Spinal cord (tissue), 10 donors: Measurements from ENCODE around the gene NXPH4. TPM values are rescaled to one million over a fixed set of nuclear protein-coding genes. Genes with fewer than 3 reads are reported as not detected.
A peak's percentile ranks its signal among the peaks of the same experiment; 100 is the strongest.

Experiments used
- DNase-seq, 6 donors: peaks; one replicate each; pipeline versions ENCODE4 v3.0.0 to v3.0.0-alpha.2; 2013 to 2015; ENCODE audit warnings: low spot score in 6 of 6, low read depth in 4 of 6
- H3K27ac ChIP-seq: one replicate; pipeline ENCODE4 v1.5.1; 2013; ENCODE audit warnings: low read depth, low read length, control low read depth
- H3K27me3 ChIP-seq: one replicate; pipeline ENCODE4 v1.6.1; 2013; ENCODE audit warnings: low read length; ENCODE audit not compliant: control insufficient read depth, insufficient read depth
- H3K36me3 ChIP-seq: one replicate; pipeline ENCODE4 v1.6.1; 2013; ENCODE audit warnings: low read length; ENCODE audit not compliant: control insufficient read depth, insufficient read depth
- H3K4me1 ChIP-seq: one replicate; pipeline ENCODE4 v1.6.1; 2013; ENCODE audit warnings: low read length; ENCODE audit not compliant: control insufficient read depth, insufficient read depth
- H3K4me3 ChIP-seq: one replicate; pipeline ENCODE4 v1.5.1; 2013; ENCODE audit warnings: low read depth, low read length, control low read depth
- H3K9me3 ChIP-seq: one replicate; pipeline ENCODE4 v1.6.1; 2013; ENCODE audit warnings: low read length; ENCODE audit not compliant: control insufficient read depth, insufficient read depth
- WGBS: methylation state at CpG from one replicate; pipeline ENCODE4 v1.1.5; 2013; ENCODE audit warnings: missing lambda C conversion rate; ENCODE audit not compliant: insufficient coverage; 5-methylcytosine and 5-hydroxymethylcytosine counted together
- polyA plus RNA-seq, 2 donors: library from polyadenylated mRNA; unstranded; fragments of 120-200 nt; gene quantifications; one replicate each; pipeline ENCODE4 v1.2.1, GENCODE V29; 2013; ENCODE audit not compliant: insufficient read length in 2 of 2
- total RNA-seq, 2 donors: library from RNA; depleted of rRNA in 1 of 2; stranded (reverse); fragments of 120-200 nt in 1 of 2; fragments of >200 nt in 1 of 2; gene quantifications; one replicate each; pipeline versions ENCODE4 v1.2.3 to v1.2.4, GENCODE V29; 2013 to 2014
- donor health status: healthy.

Gene NXPH4
- total and polyA plus RNA-seq, 4 donors: 7.8 to 31.9 (median 20.0) TPM

DNA sequence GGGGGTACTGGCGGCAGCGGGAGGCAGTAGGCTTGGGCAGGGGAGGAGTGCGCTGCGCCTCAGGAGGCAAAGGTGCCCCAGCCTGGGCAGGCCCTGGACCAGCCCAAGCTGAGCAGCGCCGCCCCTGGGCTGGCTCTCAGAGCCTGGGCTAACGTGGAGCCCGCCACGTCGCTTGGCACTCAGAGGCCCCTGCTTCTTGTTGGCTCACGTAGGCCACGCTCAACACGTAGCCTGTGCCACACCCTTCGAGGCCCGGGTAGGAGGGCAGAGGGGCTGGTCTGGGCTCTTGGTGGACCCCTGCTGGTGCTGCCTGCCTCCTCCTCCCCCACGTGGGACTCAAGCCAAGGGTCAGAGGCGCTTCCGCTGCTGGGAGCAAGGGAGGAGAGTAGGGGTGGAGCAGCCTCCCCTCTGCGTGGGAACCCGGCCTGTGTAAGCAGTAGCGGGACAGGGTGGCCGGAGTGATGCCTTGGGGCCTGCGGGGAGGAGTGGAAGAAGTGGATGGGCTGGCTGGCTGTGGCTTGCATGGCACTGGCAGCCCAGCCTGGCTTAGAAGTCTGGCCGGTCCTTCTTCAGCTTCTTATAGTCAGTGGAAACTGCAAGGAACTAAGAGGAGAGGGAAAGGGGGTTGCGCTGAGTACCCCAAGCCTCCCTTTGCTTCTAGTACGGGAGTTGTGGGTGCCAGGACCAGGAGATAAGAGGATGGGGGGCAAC, 18.6 kb downstream of the NXPH4 start:
- Histone ChIP-seq H3K9me3 (no peaks in the 10 kb centered on the region), H3K27me3 (peaks cover 50% of the 10 kb centered on the region), H3K4me3 (no peak overlapping the region), H3K4me1 (peaks cover 66% of the 10 kb centered on the region), H3K27ac (peak overlapping the region; percentile 10), H3K36me3 (peaks cover 52% of the 10 kb centered on the region)
- peak in 1 of 6 donors; percentile 61 for DNase-seq
- whole genome bisulfite sequencing: 46% methylated on average over 25 of the region's 26 CpGs

DNA sequence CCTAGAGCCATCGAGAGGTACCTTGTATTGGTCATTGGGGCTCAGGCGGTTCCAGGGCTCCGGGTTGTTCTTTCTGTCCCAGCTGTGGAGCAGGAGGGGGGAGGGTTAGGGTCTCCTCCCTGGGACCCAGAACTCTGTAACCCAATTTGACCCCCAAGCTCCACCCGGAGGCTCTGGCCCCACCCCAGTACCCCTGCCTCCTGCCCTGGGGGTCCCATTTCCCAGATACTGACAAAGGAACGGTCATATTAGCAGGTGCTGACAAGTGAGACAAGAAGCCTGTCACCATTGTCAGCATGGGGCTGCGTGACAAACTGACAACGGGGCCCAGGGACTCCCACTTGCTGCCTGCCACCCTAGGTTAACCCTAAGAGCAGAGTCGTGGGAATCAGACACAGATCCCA, 19.1 kb downstream of the NXPH4 start:
- Histone ChIP-seq H3K4me3 (no peak overlapping the region), H3K36me3 (peaks cover 52% of the 10 kb centered on the region), H3K27ac (peak overlapping the region; percentile 10), H3K4me1 (peaks cover 66% of the 10 kb centered on the region), H3K9me3 (no peaks in the 10 kb centered on the region), H3K27me3 (peaks cover 55% of the 10 kb centered on the region)
- peak in 1 of 6 donors; percentile 14 for DNase-seq
- WGBS: 43% methylated on average over 7 of the region's 8 CpGs

DNA sequence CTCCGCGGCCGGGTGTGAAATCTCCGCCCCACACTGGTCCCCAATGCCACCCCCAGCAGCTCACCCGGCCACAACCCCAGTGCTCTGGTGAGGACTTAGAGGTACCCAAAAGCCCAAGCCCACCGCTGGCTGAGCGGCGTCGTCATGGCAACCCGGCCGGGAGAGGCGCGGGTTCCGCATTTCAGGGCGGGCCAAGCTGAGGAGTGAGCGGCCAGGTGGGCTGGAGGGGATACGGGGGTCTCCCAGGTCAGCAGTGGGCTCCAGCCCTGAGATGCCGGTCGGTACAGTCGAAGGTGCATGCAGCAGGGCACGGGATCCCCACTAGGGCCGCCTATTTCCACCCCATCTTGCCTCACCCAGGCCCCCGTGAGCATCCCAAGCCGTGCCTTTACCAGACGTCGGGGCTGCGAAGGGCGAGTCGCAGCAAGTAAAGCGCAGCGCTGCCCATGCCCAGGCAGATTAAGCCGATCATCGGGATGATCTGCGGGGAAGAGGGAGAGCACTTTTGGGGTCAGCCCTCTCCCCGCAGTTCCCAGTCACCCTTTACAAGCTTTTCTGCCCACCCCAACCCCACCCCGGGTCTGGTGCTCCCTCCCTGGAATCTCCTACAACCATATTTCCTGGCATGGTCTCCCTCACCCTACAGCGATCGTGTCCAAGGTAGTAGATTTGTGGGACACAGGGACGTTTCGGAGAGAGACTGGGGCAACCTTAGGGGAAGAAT, 19.8 kb downstream of the NXPH4 start:
- no peak overlapping the region for H3K27ac ChIP-seq
- WGBS: 11% methylated on average over 35 of the region's 40 CpGs
- H3K9me3 ChIP-seq: no peaks in the 10 kb centered on the region
- no peak overlapping the region for H3K4me3 ChIP-seq
- peaks cover 62% of the 10 kb centered on the region for H3K27me3 ChIP-seq
- peaks cover 66% of the 10 kb centered on the region for H3K4me1 ChIP-seq
- peak in 2 of 6 donors; percentile 37 to 81 for DNase-seq
- peaks cover 48% of the 10 kb centered on the region for H3K36me3 ChIP-seq

DNA sequence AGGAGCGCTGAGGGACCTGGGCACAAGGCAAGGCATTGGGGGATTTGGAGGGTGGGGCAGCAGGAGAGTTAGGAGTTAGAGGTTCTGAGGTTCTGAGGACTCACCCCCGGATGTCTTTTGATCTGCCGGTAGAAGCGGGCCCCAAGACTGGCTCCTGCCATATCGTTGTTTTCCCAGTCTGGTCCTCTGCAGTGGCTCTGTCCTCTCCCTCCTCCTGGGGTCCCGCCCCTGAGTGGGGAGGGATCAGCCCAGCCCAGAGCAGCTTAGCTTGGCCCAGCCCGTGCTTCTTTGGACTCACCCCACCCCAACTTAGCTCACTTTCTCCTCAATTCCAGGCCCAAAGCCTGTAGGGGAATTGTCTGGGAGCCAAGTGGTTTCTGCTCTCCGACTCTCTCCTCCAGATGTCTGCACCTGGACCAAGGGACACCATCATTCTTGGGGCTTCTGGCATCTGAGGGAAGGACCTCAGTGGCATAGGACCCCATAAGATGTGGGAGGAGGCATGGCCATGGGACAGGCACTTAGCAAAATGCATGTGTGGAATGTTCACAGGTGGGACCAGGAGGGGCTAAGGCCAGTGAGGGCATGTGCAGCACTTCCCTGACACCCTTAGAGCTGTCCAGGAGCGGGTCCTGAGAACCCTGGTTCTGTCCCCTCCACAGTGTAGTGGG, 20.5 kb downstream of the NXPH4 start:
- DNase-seq: no peak
- H3K36me3 ChIP-seq: peaks cover 41% of the 10 kb centered on the region
- no peak overlapping the region for H3K4me3 ChIP-seq
- peaks cover 70% of the 10 kb centered on the region for H3K4me1 ChIP-seq
- 20% methylated on average over 6 of the region's 9 CpGs for WGBS
- H3K27ac ChIP-seq: no peak overlapping the region
- H3K9me3 ChIP-seq: no peaks in the 10 kb centered on the region
- H3K27me3 ChIP-seq: peaks cover 69% of the 10 kb centered on the region

DNA sequence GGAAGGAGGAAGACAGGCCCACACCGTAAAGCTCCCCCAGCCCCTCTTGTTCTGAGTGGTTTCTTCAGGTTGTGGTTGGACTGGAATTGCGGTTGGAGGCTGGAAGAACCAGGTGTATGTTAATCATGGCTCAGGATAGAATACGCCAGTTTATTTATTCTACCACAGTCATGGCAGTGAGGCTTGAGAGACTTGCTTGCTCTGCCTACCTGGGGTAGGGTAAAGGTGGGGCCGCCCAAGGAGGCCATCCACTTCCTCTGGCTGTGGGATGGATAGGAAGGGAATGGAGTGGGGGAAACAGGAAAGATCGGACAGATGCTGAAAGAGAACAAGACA, 21.0 kb downstream of the NXPH4 start:
- peaks cover 75% of the 10 kb centered on the region for H3K4me1 ChIP-seq
- no peak for DNase-seq
- H3K27ac ChIP-seq: no peak overlapping the region
- H3K9me3 ChIP-seq: no peaks in the 10 kb centered on the region
- H3K36me3 ChIP-seq: peaks cover 36% of the 10 kb centered on the region
- no peak overlapping the region for H3K4me3 ChIP-seq
- WGBS: 0% methylated on average over 1 of the region's 5 CpGs
- peaks cover 74% of the 10 kb centered on the region for H3K27me3 ChIP-seq

DNA sequence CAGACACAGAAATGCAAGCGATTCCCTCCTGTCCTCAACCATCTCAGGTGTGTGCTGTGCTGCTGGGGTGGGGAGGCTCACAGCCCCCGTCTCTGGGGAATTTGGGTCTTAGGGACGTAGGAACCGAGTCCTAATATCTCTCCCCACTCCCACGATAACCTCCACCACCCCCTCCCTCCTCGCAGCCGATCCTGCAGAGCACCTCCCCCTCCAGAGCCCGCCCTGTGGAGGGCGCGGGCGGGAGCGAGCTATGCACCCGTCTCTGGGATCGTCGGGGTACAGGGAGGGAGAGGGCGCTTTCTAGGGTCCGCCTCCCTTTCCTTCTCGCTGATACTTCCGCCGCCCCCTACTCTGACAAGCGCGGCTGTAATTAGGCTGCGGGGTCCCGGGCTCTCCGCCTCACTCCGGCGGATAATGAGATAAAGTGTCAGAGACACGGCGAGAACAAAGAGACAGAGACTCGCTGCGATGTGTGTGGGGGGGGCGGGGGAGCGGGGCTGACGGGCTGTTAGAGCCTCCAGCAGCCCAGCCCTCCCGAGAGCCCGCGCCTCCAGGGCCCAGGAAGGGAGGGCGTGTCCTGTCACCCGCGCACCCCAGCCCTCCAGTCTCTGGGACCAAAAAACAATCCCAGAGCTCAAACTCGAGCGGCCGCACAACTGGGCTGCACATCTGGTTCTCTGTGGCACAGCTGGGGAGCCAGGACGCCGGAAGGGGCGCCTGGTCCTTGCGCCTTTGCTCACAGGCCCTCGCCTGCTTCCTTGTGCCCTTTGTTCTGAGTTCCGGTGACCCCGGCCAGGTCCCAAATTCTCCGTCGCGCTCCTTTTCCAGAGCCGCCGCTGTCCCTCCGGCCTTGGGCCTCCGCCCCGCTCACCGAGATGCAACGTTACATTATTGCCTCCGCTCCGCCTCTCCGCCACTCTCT, 21.6 kb downstream of the NXPH4 start:
- Histone ChIP-seq H3K4me1 (peaks cover 81% of the 10 kb centered on the region), H3K27me3 (peaks cover 78% of the 10 kb centered on the region), H3K36me3 (peaks cover 30% of the 10 kb centered on the region), H3K9me3 (no peaks in the 10 kb centered on the region), H3K27ac (peak overlapping the region; percentile 2), H3K4me3 (peak overlapping the region; percentile 45)
- DNase-seq: peak in 2 of 6 donors; percentile 57 to 79
- 5% methylated on average over 46 of the region's 63 CpGs for WGBS

DNA sequence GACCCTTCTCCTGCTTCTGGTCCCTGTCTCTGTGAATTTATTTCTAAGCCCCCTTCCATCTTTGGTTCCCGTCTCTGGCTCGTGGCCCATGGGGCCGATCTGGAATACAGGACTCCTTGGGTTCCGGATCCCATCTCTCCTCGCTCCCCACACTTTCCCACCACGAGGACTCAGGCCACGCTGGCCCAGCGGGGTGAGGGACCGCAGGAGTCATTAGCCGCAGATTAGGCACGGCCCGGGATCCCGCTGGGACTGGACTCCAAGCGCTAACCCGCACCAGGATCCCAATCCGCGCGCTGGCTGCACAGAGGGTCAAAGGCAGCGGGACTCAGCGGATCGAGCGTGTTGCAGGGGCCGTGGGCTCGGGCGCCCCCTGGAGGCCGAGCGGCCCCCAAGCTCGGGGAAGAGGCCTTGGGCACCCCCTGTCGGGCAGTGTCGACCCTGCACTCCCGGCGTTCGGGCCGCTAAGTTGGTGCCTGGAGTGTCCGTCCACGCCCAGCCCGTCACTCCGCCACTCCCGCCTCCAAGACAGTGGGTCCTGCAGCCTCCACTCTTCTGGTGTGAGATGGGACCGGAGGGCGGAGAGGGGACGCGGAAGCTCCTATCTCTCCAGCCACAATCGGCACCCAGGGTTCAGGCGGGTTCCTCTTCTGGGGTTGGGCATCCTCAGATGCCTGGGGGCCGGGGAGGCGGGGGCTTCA, 22.4 kb downstream of the NXPH4 start:
- H3K27me3 ChIP-seq: peaks cover 86% of the 10 kb centered on the region
- H3K4me1 ChIP-seq: peaks cover 89% of the 10 kb centered on the region
- peaks cover 22% of the 10 kb centered on the region for H3K36me3 ChIP-seq
- DNase-seq: peak in 4 of 6 donors; percentile 56 to 96 (median 83)
- H3K9me3 ChIP-seq: no peaks in the 10 kb centered on the region
- H3K4me3 ChIP-seq: peak overlapping the region; percentile 45
- WGBS: 2% methylated on average over 47 of the region's 47 CpGs
- peak overlapping the region; percentile 2 for H3K27ac ChIP-seq

DNA sequence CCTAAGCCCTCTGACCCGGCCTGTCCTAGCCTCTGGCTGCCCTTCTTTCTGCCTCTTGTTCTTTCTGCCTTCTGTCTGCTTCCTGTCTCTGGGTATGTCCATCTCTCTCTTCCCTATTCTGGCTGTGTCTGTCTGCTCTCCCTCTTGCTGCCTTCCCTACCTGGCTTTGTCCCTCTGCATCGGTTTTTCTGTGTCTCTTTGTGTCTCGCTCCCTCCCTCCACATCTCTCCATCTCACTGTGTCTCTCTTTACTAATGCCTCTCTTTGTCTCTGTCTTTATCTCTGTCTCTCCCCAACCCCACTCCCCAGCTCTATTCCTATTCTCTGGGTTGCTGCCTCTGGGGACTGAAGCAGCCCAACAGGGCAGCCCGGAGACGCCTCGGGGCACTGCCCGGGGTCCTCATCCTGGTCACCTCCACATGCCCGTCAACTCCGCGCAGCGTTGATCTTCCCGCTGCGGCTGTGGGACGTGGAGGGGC, 23.0 kb downstream of the NXPH4 start:
- DNase-seq: peak in 1 of 6 donors; percentile 81
- Histone ChIP-seq H3K27me3 (peaks cover 86% of the 10 kb centered on the region), H3K4me3 (peak overlapping the region; percentile 58), H3K36me3 (peaks cover 16% of the 10 kb centered on the region), H3K27ac (peak overlapping the region; percentile 70), H3K9me3 (no peaks in the 10 kb centered on the region), H3K4me1 (peaks cover 94% of the 10 kb centered on the region)
- 1% methylated on average over 14 of the region's 14 CpGs for WGBS
